ENCODE data around the gene ELP4. TPM values are rescaled to one million over a fixed set of nuclear protein-coding genes. Genes with fewer than 3 reads are reported as not detected.

ELP4 gene
- total RNA-seq, 1 experiment from 2014 or later = 20.3 TPM

DNA sequence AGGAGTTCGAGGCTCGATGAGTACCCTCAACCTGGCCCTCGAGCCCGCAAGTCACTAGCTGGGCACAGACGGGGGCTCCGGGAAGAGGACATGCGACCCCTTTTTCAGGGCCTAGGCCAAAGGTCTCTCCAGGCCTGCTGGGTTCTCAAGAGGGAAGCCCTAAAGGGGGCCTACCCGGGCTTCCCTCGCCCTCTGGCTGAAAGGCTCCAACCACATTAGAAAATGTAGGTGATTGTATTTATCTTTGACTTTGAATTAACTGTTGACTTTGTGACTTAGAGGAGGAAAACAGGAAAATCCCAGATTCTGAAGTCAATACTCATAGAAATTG, 308.8 kb downstream of the ELP4 start:
- Mint-ChIP-seq H3K27ac (ENCODE audit: unreplicated experiment) (no peak overlapping the region), H3K4me3 (ENCODE audit: low read depth, unreplicated experiment) (no peak overlapping the region), H3K27me3 (ENCODE audit: unreplicated experiment) (peaks cover 82% of the 10 kb centered on the region), H3K36me3 (ENCODE audit: insufficient read depth, unreplicated experiment) (no peaks in the 10 kb centered on the region), H3K4me1 (ENCODE audit: low read depth, unreplicated experiment) (peaks cover 9% of the 10 kb centered on the region), H3K9me3 (ENCODE audit: low read depth, unreplicated experiment) (no peaks in the 10 kb centered on the region)
- TF ChIP-seq, protein P1, sequence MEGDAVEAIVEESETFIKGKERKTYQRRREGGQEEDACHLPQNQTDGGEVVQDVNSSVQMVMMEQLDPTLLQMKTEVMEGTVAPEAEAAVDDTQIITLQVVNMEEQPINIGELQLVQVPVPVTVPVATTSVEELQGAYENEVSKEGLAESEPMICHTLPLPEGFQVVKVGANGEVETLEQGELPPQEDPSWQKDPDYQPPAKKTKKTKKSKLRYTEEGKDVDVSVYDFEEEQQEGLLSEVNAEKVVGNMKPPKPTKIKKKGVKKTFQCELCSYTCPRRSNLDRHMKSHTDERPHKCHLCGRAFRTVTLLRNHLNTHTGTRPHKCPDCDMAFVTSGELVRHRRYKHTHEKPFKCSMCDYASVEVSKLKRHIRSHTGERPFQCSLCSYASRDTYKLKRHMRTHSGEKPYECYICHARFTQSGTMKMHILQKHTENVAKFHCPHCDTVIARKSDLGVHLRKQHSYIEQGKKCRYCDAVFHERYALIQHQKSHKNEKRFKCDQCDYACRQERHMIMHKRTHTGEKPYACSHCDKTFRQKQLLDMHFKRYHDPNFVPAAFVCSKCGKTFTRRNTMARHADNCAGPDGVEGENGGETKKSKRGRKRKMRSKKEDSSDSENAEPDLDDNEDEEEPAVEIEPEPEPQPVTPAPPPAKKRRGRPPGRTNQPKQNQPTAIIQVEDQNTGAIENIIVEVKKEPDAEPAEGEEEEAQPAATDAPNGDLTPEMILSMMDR (IDR thresholded peaks at IDR 0.05; ENCODE audit: unreplicated experiment) = no peak
- DNase-seq = no peak
- intact Hi-C loops (cut with micrococcal nuclease; ENCODE audit: unreplicated experiment) = no loop called here
- CTCF ChIA-PET = no interaction called here
- no TSS peak for BruUV-seq (replicated peaks)

DNA sequence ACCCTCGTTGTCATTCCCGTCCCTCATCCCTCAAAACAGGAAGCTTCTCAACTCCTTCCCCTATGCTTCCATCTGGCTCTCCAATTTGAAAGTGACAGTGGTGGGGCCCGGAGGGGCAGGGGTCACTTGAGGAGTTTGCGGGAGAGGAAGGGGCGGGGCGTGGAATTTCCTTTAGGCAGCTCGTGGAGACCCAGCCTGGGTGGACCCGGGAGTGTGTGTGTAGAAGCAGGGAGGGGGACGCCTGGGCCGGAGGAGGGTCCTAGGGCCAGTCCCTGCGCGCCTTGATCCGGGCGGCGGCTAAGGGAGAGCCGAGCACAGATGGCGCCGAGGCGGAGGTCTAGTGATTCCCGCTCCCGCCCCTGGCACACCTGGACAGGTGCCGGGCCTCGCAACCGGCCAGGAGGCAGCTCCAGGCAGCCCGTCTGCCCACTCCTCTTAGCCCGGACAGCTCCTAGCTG, 309.3 kb downstream of the ELP4 start:
- Mint-ChIP-seq H3K4me3 (ENCODE audit: low read depth, unreplicated experiment) (no peak overlapping the region), H3K27ac (ENCODE audit: unreplicated experiment) (no peak overlapping the region), H3K27me3 (ENCODE audit: unreplicated experiment) (peaks cover 86% of the 10 kb centered on the region), H3K36me3 (ENCODE audit: insufficient read depth, unreplicated experiment) (no peaks in the 10 kb centered on the region), H3K4me1 (ENCODE audit: low read depth, unreplicated experiment) (peaks cover 9% of the 10 kb centered on the region), H3K9me3 (ENCODE audit: low read depth, unreplicated experiment) (no peaks in the 10 kb centered on the region)
- no TSS peak for BruUV-seq (replicated peaks)
- DNase-seq = no peak
- intact Hi-C loops (cut with micrococcal nuclease; ENCODE audit: unreplicated experiment) = no loop called here
- CTCF ChIA-PET = no interaction called here
- TF ChIP-seq, protein P1 (IDR thresholded peaks at IDR 0.05; ENCODE audit: unreplicated experiment) = no peak

DNA sequence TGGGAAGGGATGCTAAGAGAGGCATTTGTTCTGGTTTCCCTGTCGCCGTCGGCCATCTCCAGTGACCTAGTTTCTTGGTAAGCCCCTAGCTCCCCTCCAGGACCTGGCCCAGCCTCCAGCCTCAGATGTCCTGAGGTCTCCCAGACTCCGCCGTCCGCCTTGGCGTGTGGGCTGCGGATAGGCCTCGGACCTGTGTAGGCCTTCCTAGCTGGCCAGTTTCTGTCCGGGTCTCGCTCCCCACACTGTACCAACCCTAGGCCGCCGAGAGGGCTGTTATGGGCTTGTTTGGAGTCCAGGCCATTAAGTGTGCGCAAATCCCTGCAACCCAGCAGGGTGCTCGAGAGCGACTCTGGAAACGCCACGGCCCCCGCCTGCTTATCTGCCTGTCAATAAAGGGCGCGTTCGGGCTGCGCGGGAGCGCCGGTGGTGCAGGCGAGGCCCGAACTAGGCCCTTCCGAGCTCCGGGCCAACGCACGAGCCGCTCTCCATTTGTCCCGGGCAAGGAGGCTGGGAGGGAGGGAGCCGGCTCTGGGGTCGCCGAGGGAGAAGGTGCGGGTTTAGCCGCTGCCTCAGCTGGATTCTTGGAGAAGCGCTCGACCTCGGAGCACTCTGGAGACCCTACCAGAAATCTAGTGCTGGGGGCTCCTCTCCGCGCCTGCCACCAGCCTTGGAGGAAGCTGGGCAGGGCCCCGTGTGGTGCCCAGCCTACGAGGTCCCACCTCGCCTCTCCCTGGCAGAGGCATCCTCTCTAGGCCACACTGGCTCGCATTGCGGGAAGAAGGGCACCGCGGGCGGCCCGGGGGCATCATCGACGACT, 310.3 kb downstream of the ELP4 start:
- Mint-ChIP-seq H3K9me3 (ENCODE audit: low read depth, unreplicated experiment) (no peaks in the 10 kb centered on the region), H3K4me3 (ENCODE audit: low read depth, unreplicated experiment) (no peak overlapping the region), H3K4me1 (ENCODE audit: low read depth, unreplicated experiment) (peaks cover 9% of the 10 kb centered on the region), H3K27me3 (ENCODE audit: unreplicated experiment) (peaks cover 86% of the 10 kb centered on the region), H3K27ac (ENCODE audit: unreplicated experiment) (no peak overlapping the region), H3K36me3 (ENCODE audit: insufficient read depth, unreplicated experiment) (no peaks in the 10 kb centered on the region)
- no TSS peak for BruUV-seq (replicated peaks)
- TF ChIP-seq, protein P1 (IDR thresholded peaks at IDR 0.05; ENCODE audit: unreplicated experiment) = no peak
- intact Hi-C loops (cut with micrococcal nuclease; ENCODE audit: unreplicated experiment) = no loop called here
- CTCF ChIA-PET = interaction anchor here (0.5 kb wide), 1 partner anchor 12 kb away, joined by 3 read pairs; no protein-coding TSS in a partner anchor
- no peak for DNase-seq

DNA sequence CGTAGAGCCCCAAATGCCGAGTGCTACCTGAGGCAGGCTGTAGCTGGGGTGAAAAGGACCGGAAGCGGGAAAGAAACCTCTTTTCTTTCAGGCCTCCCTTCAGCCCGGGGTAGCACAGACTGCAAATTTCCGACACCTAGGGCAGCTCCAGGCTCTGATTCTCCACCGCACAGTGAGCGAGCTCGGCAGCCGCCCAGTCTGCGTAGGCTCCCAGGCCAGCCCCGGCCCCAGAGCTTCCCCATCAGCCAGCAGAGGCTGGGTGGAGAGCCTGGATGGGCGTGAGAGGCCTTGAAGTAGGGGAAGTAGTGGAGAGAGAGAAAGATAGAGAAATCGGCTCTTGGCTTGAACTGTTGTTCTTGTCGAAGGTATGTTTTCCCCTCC, 310.9 kb downstream of the ELP4 start:
- TF ChIP-seq, protein P1 (IDR thresholded peaks at IDR 0.05; ENCODE audit: unreplicated experiment) = no peak
- BruUV-seq (replicated peaks) = no TSS peak
- peaks cover 86% of the 10 kb centered on the region for H3K27me3 Mint-ChIP-seq (ENCODE audit: unreplicated experiment)
- H3K27ac Mint-ChIP-seq (ENCODE audit: unreplicated experiment) = no peak overlapping the region
- no peak overlapping the region for H3K4me3 Mint-ChIP-seq (ENCODE audit: low read depth, unreplicated experiment)
- DNase-seq = no peak
- H3K36me3 Mint-ChIP-seq (ENCODE audit: insufficient read depth, unreplicated experiment) = no peaks in the 10 kb centered on the region
- no peaks in the 10 kb centered on the region for H3K9me3 Mint-ChIP-seq (ENCODE audit: low read depth, unreplicated experiment)
- CTCF ChIA-PET = no interaction called here
- peaks cover 9% of the 10 kb centered on the region for H3K4me1 Mint-ChIP-seq (ENCODE audit: low read depth, unreplicated experiment)
- intact Hi-C loops (cut with micrococcal nuclease; ENCODE audit: unreplicated experiment) = no loop called here
